ENCODE measurements around the gene KRTAP3-1.

The KRTAP3-1 gene

DNA sequence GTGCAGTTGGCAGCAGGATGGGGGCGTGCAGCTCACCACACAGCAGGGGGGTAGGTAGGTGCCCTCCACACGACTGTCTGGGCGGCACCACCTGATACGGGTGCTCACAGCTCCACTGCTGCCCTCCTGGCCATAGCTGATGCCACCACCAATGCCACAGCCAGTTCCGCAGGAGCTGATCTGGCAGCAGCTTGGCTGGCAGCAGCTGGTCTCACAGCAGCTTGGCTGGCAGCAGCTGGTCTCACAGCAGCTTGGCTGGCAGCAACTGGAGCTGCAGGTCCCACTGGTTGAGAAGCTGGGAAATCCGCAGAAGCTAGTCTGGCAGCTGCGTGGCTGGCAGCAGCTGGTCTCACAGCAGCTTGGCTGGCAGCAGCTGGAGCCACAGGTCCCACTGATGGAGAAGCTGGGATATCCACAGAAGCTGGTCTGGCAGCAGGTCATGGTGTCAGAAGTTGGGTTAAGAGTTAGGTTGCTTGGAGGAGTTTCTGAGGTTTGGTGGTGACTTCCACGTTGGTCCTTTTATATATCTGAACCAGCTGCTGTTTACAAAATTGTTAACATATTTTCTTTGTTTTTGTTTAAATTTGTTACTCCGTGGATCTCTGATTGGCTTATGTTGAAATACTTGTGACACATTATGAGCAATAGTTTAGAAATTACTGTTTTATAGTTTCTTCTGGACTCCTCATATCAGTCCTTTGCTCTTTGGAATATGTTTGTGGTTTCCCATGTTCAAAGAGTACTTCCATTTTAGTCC, 18.0 kb upstream of the KRTAP3-1 start, which contains the start of gene KRTAP1-5:
TSS of gene KRTAP1-5 (minus strand) at position 494 of the 757 bp plus-strand sequence. CDS start at position 441, 53 bp downstream.
- DNase-seq (ENCODE audit: insufficient read length, low spot score) (no peak), FAIRE-seq (no peak)
- TF ChIP-seq POLR2A (IDR thresholded peaks at IDR 0.05; ENCODE audit: low read depth, low read length): no peak

DNA sequence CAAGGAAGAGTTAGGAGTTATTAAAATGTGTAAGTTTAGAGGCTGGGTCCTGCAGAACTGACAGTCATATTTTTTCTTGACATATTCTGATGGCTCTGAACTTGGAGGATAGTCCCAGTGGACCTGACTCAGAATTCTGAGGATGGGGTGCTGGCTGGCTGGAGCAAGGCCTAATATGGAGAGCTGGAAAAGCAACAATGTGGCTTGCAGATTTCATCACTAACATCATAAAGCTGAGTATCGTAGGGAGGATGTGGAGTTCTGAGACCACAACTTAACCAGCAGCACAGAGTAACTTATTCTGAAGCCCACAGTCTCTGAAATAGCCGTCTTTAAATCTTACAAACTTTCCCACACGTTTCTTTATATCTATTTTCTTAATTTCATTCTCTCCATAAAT, 15.8 kb upstream of the KRTAP3-1 start:
- FAIRE-seq (no peak), DNase-seq (ENCODE audit: insufficient read length, low spot score) (no peak)
- TF ChIP-seq POLR2A (IDR thresholded peaks at IDR 0.05; ENCODE audit: low read depth, low read length): no peak

DNA sequence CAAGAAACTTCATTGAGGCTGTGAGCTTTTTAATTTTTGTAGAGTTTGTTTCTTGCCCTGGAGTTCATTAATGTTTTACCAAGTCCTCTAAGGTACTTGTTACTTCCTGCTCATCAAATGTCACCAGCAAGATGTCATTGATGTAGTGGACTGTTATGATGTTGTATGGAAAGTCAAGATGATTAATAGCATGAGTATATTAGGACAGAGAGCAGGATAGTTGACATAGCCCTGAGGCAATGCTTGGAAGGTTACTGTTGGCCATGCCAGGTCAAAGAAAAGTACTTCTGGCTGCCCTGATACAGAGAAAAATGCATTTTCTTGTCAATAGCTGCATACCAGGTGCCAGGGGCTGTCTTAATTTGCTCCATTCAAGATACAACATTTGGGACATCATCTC, 11.4 kb upstream of the KRTAP3-1 start:
- FAIRE-seq: no peak

DNA sequence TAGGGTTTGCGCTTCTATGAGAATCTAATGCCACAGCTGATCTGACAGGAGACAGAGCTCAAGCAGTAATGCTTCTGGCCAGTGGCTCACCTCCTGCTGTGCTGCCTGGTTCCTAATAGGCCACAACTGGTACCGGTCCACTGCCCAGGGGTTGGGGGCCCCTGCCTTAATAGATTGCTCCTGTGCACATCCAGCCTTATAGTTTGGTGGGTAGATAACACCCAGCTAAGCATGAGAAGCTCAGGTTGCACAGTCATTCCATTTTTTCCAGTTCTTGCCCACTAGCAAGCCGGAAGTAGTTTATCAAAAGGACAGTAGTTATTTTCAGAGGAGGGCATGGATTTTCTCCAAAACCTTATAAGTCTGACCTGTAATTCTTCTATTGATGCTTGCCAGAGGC, 10.5 kb upstream of the KRTAP3-1 start:
- no peak for TF ChIP-seq POLR2A (IDR thresholded peaks at IDR 0.05; ENCODE audit: low read depth, low read length)
- DNase-seq (ENCODE audit: insufficient read length, low spot score): no peak
- no peak for FAIRE-seq

More for the DNA sequence above, 11.4 kb upstream of the KRTAP3-1 start:
- TF ChIP-seq POLR2A (IDR thresholded peaks at IDR 0.05; ENCODE audit: low read depth, low read length): no peak
- no peak for DNase-seq (ENCODE audit: insufficient read length, low spot score)

DNA sequence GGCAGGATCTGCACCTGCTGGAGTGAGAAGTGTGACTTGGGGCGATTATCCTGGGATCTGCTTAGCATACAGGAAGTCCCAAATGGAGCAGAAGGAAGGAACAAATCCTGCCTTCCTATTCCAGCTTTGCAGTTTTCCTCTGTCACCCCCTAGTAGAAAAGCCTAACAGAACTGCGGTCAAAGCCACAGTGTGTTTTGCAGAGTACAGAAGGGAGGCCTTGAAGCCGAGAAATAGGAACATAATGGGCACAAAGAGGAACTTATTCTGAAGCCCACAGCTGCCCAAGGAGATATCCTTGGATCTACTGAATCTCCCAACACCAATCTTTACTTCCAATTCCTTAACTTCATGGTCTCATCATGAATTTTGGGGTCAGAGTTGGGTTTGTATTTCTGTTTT, 9.6 kb upstream of the KRTAP3-1 start:
- DNase-seq (ENCODE audit: insufficient read length, low spot score) (no peak), FAIRE-seq (no peak)
- TF ChIP-seq POLR2A (IDR thresholded peaks at IDR 0.05; ENCODE audit: low read depth, low read length): no peak

DNA sequence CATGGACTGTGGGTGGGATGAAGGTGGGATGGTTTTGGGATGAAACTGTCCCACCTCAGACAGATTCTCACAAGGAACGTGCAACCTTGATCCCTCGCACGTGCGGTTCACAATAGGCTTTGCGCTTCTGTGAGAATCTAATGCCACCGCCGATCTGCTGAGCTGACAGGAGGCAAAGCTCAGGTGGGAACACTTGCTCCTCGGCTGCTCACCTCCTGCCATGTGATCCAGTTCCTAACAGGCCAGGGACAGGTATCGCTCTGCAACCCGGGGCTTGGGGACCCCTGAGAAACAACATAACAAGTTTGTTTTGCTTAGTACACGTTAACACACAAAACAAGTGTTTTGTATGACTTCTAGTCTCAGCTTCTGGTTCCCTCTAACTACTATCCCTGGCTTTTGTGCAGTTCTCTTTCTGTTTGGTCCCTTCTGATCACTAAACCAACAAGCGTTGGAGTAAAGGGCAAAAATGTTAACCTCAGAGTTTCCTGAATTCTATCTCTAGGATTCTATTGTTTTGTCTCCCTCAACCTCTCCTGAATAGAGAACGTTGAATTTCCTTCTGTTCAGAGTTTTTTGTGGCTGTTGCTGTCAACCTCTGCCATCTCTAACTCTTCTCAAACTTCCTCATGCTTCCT, 7.8 kb upstream of the KRTAP3-1 start:
- no peak for DNase-seq (ENCODE audit: insufficient read length, low spot score)
- no peak for FAIRE-seq
- TF ChIP-seq POLR2A (IDR thresholded peaks at IDR 0.05; ENCODE audit: low read depth, low read length): no peak

DNA sequence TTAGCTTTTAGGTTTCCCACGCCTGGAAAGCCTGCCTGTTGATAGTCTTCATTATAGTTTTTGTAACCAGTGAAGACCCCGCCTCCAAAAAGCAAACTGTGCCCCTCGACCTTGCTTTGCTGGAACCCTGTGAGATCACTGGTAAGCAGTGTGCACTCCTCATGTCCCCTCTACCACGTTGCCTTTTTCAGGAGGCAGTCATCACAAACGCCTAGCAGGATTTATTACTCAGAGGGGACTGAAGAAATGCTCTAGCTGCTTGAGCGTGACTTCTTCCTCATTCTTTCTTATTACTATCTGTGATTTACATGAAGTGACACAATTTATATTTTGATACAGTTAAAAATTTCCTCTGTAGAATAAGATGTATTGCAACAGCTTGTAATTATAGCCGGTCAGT, 6.5 kb upstream of the KRTAP3-1 start:
- TF ChIP-seq POLR2A (IDR thresholded peaks at IDR 0.05; ENCODE audit: low read depth, low read length): no peak
- FAIRE-seq: no peak
- DNase-seq (ENCODE audit: insufficient read length, low spot score): no peak

DNA sequence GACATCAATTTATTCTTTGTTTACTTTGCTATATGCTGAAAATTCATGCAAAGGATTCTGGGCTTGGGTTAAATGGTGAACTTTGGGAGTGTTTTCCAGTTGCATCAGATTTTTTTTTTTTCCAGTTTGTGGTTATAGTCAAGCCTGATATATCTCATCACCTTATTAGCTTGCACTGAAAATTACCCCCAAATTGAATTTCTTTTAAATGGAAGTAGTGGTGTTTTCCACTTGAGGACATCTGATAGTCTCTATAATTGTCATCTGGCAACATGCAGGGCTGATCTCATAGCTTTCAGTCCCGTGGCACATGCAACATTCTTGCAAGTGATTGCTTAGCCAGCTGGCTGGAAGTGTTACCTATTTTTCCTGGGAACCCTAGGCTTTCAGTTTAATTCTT, 4.7 kb upstream of the KRTAP3-1 start:
- no peak for TF ChIP-seq POLR2A (IDR thresholded peaks at IDR 0.05; ENCODE audit: low read depth, low read length)
- DNase-seq (ENCODE audit: insufficient read length, low spot score) (no peak), FAIRE-seq (no peak)

DNA sequence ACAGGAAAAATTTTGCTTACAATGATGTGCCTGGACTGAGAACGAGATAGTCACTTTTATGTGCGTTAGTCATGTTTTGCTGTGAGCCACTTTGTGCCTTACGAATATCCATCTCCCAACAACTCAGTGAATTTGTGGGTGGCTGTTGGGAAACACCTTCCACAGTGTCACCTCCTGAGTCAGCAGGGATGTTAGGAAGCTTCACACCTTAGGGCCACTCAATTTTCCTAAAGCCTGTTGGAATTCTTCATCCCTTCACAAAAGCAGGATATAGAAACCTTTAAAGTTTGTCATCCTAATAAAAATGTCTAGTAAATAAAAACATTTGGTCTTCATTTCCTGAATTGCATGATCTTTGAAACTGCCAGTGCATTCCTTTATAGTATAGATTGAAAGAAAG, 4.3 kb upstream of the KRTAP3-1 start:
- TF ChIP-seq POLR2A (IDR thresholded peaks at IDR 0.05; ENCODE audit: low read depth, low read length): no peak
- FAIRE-seq: peak; percentile 70
- DNase-seq (ENCODE audit: insufficient read length, low spot score): no peak

DNA sequence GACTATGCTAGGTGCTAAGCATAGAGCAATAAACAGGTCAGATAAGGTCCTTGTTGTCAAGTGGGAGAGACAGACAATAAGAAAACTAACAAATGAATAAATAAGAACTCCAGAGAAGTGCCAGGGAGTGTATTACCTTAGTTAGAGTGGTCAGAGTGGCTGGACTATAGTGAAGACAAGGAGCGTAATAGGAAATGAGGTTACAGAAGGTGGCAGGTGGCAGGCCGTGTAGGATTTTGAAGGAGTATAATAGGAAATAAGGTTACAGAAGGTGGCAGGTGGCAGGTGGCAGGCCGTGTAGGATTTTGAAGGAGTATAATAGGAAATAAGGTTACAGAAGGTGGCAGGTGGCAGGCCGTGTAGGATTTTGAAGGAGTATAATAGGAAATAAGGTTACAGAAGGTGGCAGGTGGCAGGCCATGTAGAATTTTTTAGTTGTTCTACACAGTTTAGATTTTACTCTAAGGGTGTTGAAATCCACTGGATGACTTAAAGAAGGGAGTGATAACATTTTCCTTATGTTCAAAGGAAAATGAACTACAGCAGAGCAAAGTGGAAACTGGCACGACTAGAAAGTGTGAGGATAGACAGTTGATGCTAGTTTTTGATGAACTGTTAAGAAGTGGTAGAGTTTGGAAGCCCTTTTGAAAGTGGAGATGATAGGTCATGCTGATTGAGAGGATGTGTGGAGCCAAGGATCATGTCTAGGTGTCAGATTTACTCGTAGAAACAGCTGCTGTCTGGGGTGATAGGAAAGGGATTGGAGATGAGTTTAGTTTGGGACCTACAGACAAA, 3.6 kb upstream of the KRTAP3-1 start:
- DNase-seq (ENCODE audit: insufficient read length, low spot score) (no peak), FAIRE-seq (no peak)
- no peak for TF ChIP-seq POLR2A (IDR thresholded peaks at IDR 0.05; ENCODE audit: low read depth, low read length)

DNA sequence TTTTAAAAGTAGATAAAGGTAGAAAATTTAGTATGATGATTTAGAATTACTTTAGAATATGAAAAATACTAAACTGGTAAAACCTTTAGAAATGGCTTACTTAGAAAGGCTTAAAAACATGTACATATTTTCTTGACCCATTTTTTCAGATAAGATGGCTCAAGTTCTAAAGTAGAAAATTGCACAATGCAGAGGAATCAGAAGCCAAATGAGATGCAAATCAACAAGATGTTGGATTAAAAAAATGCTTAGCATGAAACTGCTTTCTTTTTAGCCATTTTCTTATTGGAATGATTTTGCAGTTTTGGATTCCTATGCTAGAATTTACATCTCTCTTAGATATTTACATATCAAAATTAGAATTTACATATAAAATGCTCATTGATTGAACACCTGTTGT, 1.5 kb upstream of the KRTAP3-1 start:
- TF ChIP-seq POLR2A (IDR thresholded peaks at IDR 0.05; ENCODE audit: low read depth, low read length): no peak
- FAIRE-seq (no peak), DNase-seq (ENCODE audit: insufficient read length, low spot score) (no peak)

DNA sequence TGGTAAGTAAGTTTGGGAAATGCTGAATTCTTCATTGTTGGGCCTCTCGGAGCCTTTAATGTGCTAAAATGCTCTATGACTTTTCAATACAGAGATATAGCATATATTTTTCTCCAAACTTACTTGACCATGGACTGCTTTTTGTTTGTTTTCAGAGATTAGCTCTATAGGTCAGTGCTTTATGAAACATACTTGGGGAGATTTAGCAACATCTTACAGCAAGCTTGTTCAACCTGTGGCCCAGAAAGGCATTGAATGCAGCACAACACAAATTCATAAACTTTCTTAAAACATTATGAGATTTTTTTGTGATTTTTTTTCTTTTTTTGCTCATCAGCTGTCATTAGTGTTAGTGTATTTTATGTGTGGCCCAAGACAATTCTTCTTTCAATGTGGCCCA, 1.0 kb upstream of the KRTAP3-1 start:
- FAIRE-seq: no peak
- no peak for TF ChIP-seq POLR2A (IDR thresholded peaks at IDR 0.05; ENCODE audit: low read depth, low read length)
- DNase-seq (ENCODE audit: insufficient read length, low spot score): no peak

DNA sequence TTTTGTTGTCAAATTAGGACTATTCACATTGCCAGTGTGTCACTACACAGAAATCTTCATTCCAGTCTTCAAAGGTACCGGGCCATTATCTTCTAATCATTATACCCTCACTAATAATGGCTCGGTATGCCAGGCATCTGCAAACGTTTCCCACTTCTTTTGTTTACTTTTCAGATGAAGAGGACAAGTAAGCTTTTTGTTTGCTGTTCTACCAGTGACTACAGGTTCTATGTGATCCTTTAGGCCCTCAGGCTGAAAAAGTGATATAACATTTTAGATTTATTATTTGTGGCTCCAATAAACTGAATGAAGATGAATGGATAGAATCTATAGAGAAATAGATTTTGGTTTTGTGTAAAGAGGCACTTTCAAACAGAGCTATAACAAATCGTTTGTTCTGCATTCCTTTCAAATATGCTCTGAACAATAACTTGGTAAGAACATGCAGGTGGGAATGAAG, 403 bp upstream of the KRTAP3-1 start:
- TF ChIP-seq POLR2A (IDR thresholded peaks at IDR 0.05; ENCODE audit: low read depth, low read length): no peak
- FAIRE-seq: no peak
- DNase-seq (ENCODE audit: insufficient read length, low spot score): no peak

DNA sequence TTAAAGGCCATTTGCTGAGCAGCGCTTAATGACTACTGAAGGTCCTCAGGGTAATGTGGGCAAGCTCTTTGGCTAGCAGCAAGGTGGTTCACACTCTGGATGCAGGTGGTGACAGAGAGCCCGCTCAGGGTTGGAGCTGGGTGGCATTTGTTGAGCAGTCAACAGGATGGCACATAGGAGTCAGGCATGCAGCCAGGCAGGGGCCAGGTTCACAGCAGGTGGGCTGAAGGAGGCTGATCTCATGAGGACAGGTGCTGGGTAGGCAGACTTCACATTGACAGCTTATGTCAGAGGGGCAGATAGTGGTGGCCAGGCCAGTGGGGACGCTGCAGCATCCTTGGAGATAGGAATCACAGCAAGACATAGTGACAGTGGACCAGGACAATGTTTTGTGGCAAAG, 4.5 kb downstream of the KRTAP3-1 start:
- no peak for TF ChIP-seq POLR2A (IDR thresholded peaks at IDR 0.05; ENCODE audit: low read depth, low read length)
- DNase-seq (ENCODE audit: insufficient read length, low spot score): no peak
- FAIRE-seq: no peak

All from H54 (cell line).